ENCODE data around the gene INSIG1.

GRCh38 chr7:155260498-155260872, 37.2 kb upstream of the INSIG1 start:
- TF ChIP-seq CTCF (IDR thresholded peaks at IDR 0.05) (no peak), SIN3A (IDR thresholded peaks at IDR 0.05; ENCODE audit: borderline replicate concordance, insufficient read depth, low read depth, low read length) (no peak), POLR2AphosphoS5 (IDR thresholded peaks at IDR 0.05; ENCODE audit: low read depth, low read length) (no peak), TCF7L2 (IDR thresholded peaks at IDR 0.05; ENCODE audit: low read depth, low read length) (no peak)
- TF ChIP-seq, protein P1, sequence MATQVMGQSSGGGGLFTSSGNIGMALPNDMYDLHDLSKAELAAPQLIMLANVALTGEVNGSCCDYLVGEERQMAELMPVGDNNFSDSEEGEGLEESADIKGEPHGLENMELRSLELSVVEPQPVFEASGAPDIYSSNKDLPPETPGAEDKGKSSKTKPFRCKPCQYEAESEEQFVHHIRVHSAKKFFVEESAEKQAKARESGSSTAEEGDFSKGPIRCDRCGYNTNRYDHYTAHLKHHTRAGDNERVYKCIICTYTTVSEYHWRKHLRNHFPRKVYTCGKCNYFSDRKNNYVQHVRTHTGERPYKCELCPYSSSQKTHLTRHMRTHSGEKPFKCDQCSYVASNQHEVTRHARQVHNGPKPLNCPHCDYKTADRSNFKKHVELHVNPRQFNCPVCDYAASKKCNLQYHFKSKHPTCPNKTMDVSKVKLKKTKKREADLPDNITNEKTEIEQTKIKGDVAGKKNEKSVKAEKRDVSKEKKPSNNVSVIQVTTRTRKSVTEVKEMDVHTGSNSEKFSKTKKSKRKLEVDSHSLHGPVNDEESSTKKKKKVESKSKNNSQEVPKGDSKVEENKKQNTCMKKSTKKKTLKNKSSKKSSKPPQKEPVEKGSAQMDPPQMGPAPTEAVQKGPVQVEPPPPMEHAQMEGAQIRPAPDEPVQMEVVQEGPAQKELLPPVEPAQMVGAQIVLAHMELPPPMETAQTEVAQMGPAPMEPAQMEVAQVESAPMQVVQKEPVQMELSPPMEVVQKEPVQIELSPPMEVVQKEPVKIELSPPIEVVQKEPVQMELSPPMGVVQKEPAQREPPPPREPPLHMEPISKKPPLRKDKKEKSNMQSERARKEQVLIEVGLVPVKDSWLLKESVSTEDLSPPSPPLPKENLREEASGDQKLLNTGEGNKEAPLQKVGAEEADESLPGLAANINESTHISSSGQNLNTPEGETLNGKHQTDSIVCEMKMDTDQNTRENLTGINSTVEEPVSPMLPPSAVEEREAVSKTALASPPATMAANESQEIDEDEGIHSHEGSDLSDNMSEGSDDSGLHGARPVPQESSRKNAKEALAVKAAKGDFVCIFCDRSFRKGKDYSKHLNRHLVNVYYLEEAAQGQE (IDR thresholded peaks at IDR 0.05; ENCODE audit: insufficient read depth in 1 of 2, low read depth in 2 of 2, low read length in 1 of 2): no peak
